SK-N-SH (cell line): ENCODE results near the gene RGS6.

ENCODE experiments used
- EP300 ChIP-seq, 2 experiments: IDR thresholded peaks; 2 replicates each; pipeline versions ENCODE4 v1.4.0 to v1.6.1; 2012; ENCODE audit warnings: borderline replicate concordance in 1 of 2, low read depth in 1 of 2, low read length in 1 of 2
- EZH2phosphoT487 ChIP-seq: fragments of 200-600 bp; sonication (generic); IDR thresholded peaks from 2 replicates; pipeline ENCODE4 v1.6.1; 2017; ENCODE audit warnings: low read depth, mixed run types, mild to moderate bottlenecking, antibody characterized with exemption, moderate library complexity, borderline replicate concordance
- FOSL2 ChIP-seq: IDR thresholded peaks from 2 replicates; pipeline ENCODE4 v1.4.0; 2012; ENCODE audit warnings: low read depth, mild to moderate bottlenecking, moderate library complexity, borderline replicate concordance
- JUND ChIP-seq: IDR thresholded peaks from 2 replicates; pipeline ENCODE4 v1.4.0; 2012
- RAD21 ChIP-seq: IDR thresholded peaks from 2 replicates; pipeline ENCODE4 v1.6.1; 2012; ENCODE audit warnings: mild to moderate bottlenecking, low read length
- RCOR1 ChIP-seq: fragments of 150-350 bp; IDR thresholded peaks from 2 replicates; pipeline ENCODE4 v1.6.1; 2017; ENCODE audit warnings: antibody characterized with exemption, low read length
- RFX5 ChIP-seq: IDR thresholded peaks from 2 replicates; pipeline ENCODE4 v1.6.1; 2012; ENCODE audit warnings: mild to moderate bottlenecking, improper control_type of control experiment, low read length
- TAF1 ChIP-seq: IDR thresholded peaks from 2 replicates; pipeline ENCODE4 v1.6.1; 2012; ENCODE audit warnings: low read depth, mild to moderate bottlenecking, low read length, moderate library complexity, borderline replicate concordance
- TEAD4 ChIP-seq: IDR thresholded peaks from 2 replicates; pipeline ENCODE4 v1.4.0; 2012; ENCODE audit warnings: mild to moderate bottlenecking, borderline replicate concordance; ENCODE audit not compliant: insufficient read depth
- TF ChIP-seq, protein P1 (sequence below): fragments of 200-600 bp; sonication (generic); IDR thresholded peaks from 2 replicates; pipeline ENCODE4 v1.6.1; 2017; ENCODE audit warnings: antibody characterized with exemption, mild to moderate bottlenecking, moderate library complexity
- TF ChIP-seq, protein P2 (sequence below): IDR thresholded peaks from 2 replicates; pipeline ENCODE4 v1.6.1; 2012; ENCODE audit warnings: mild to moderate bottlenecking, low read depth, low read length, moderate library complexity
- TF ChIP-seq, protein P3 (sequence below): IDR thresholded peaks from 2 replicates; pipeline ENCODE4 v1.4.0; 2012; ENCODE audit warnings: low read depth, borderline replicate concordance
- TF ChIP-seq, protein P4 (sequence below): fragments of 150-350 bp; IDR thresholded peaks from 2 replicates; pipeline ENCODE4 v1.6.1; 2016; ENCODE audit warnings: mild to moderate bottlenecking, low read depth, low read length
- TF ChIP-seq, protein P5 (sequence below): IDR thresholded peaks from 2 replicates; pipeline ENCODE4; 2012

DNA sequence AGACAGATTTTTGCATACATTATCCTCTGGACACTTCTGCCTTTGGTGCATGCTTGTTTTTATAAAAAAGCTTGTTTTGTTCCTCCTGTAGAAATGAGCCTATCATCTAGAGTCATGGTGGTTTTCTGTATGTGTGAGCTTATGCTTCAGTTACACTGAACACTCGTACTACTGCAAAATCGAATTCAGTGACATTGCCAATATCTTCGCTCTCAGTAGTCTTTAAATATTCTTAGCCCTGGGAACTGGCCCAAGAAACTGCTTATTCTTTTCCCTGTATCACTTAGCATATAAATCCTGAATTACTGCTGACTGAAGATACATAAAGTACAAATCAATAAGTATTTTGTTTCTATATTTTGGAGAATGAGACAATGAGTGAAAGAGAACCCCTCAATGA, 70.5 kb downstream of the RGS6 start:
- TF ChIP-seq, protein P1, sequence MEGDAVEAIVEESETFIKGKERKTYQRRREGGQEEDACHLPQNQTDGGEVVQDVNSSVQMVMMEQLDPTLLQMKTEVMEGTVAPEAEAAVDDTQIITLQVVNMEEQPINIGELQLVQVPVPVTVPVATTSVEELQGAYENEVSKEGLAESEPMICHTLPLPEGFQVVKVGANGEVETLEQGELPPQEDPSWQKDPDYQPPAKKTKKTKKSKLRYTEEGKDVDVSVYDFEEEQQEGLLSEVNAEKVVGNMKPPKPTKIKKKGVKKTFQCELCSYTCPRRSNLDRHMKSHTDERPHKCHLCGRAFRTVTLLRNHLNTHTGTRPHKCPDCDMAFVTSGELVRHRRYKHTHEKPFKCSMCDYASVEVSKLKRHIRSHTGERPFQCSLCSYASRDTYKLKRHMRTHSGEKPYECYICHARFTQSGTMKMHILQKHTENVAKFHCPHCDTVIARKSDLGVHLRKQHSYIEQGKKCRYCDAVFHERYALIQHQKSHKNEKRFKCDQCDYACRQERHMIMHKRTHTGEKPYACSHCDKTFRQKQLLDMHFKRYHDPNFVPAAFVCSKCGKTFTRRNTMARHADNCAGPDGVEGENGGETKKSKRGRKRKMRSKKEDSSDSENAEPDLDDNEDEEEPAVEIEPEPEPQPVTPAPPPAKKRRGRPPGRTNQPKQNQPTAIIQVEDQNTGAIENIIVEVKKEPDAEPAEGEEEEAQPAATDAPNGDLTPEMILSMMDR: no peak
- TF ChIP-seq, protein P2, sequence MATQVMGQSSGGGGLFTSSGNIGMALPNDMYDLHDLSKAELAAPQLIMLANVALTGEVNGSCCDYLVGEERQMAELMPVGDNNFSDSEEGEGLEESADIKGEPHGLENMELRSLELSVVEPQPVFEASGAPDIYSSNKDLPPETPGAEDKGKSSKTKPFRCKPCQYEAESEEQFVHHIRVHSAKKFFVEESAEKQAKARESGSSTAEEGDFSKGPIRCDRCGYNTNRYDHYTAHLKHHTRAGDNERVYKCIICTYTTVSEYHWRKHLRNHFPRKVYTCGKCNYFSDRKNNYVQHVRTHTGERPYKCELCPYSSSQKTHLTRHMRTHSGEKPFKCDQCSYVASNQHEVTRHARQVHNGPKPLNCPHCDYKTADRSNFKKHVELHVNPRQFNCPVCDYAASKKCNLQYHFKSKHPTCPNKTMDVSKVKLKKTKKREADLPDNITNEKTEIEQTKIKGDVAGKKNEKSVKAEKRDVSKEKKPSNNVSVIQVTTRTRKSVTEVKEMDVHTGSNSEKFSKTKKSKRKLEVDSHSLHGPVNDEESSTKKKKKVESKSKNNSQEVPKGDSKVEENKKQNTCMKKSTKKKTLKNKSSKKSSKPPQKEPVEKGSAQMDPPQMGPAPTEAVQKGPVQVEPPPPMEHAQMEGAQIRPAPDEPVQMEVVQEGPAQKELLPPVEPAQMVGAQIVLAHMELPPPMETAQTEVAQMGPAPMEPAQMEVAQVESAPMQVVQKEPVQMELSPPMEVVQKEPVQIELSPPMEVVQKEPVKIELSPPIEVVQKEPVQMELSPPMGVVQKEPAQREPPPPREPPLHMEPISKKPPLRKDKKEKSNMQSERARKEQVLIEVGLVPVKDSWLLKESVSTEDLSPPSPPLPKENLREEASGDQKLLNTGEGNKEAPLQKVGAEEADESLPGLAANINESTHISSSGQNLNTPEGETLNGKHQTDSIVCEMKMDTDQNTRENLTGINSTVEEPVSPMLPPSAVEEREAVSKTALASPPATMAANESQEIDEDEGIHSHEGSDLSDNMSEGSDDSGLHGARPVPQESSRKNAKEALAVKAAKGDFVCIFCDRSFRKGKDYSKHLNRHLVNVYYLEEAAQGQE: no peak
- TF ChIP-seq, protein P3, sequence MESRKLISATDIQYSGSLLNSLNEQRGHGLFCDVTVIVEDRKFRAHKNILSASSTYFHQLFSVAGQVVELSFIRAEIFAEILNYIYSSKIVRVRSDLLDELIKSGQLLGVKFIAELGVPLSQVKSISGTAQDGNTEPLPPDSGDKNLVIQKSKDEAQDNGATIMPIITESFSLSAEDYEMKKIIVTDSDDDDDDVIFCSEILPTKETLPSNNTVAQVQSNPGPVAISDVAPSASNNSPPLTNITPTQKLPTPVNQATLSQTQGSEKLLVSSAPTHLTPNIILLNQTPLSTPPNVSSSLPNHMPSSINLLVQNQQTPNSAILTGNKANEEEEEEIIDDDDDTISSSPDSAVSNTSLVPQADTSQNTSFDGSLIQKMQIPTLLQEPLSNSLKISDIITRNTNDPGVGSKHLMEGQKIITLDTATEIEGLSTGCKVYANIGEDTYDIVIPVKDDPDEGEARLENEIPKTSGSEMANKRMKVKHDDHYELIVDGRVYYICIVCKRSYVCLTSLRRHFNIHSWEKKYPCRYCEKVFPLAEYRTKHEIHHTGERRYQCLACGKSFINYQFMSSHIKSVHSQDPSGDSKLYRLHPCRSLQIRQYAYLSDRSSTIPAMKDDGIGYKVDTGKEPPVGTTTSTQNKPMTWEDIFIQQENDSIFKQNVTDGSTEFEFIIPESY: no peak
- TF ChIP-seq, protein P4, sequence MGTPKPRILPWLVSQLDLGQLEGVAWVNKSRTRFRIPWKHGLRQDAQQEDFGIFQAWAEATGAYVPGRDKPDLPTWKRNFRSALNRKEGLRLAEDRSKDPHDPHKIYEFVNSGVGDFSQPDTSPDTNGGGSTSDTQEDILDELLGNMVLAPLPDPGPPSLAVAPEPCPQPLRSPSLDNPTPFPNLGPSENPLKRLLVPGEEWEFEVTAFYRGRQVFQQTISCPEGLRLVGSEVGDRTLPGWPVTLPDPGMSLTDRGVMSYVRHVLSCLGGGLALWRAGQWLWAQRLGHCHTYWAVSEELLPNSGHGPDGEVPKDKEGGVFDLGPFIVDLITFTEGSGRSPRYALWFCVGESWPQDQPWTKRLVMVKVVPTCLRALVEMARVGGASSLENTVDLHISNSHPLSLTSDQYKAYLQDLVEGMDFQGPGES: no peak
- TF ChIP-seq, protein P5, sequence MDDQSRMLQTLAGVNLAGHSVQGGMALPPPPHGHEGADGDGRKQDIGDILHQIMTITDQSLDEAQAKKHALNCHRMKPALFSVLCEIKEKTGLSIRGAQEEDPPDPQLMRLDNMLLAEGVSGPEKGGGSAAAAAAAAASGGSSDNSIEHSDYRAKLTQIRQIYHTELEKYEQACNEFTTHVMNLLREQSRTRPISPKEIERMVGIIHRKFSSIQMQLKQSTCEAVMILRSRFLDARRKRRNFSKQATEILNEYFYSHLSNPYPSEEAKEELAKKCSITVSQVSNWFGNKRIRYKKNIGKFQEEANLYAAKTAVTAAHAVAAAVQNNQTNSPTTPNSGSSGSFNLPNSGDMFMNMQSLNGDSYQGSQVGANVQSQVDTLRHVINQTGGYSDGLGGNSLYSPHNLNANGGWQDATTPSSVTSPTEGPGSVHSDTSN: no peak
- no peak for TF ChIP-seq FOSL2
- TF ChIP-seq EP300 (IDR thresholded peaks at IDR 0.05; ENCODE audit: borderline replicate concordance in 1 of 2, low read depth in 1 of 2, low read length in 1 of 2): no peak
- no peak for TF ChIP-seq RFX5
- no peak for TF ChIP-seq TEAD4
- no peak for TF ChIP-seq RCOR1
- no peak for TF ChIP-seq RAD21
- TF ChIP-seq TAF1: no peak
- no peak for TF ChIP-seq JUND
- no peak for TF ChIP-seq EZH2phosphoT487
